ENCODE data around the gene CDKAL1.

GRCh38 chr6:21147995-21148394, 613.7 kb downstream of the CDKAL1 start:
- TF ChIP-seq EZH2 (IDR thresholded peaks at IDR 0.05; ENCODE audit: low read depth, low read length, severe bottlenecking): no peak
- no peak for TF ChIP-seq HDAC6 (IDR thresholded peaks at IDR 0.05; ENCODE audit: low read depth, low read length)
- TF ChIP-seq CHD2 (IDR thresholded peaks at IDR 0.05; ENCODE audit: low read length): no peak
- no peak for TF ChIP-seq ATF2 (IDR thresholded peaks at IDR 0.05; ENCODE audit: low read length)
- TF ChIP-seq CTCF (IDR thresholded peaks at IDR 0.05; ENCODE audit: control extremely low read depth in 1 of 3, insufficient read depth in 1 of 3, low read depth in 1 of 3, low read length in 3 of 3): no peak
- no peak for TF ChIP-seq PHF8 (conservative IDR thresholded peaks at IDR 0.05; ENCODE audit: low read depth, low read length)
- TF ChIP-seq RXRA (IDR thresholded peaks at IDR 0.05; ENCODE audit: insufficient read depth, low read depth, low read length): no peak
- no peak for TF ChIP-seq HDAC2 (IDR thresholded peaks at IDR 0.05; ENCODE audit: borderline replicate concordance in 1 of 2, low read depth in 2 of 2, low read length in 2 of 2)
- no peak for TF ChIP-seq POLR2AphosphoS5 (IDR thresholded peaks at IDR 0.05; ENCODE audit: low read depth, low read length)
- no peak for TF ChIP-seq ZNF274 (IDR thresholded peaks at IDR 0.05; ENCODE audit: borderline replicate concordance, extremely low read depth, low read length)
- no peak for TF ChIP-seq EGR1 (IDR thresholded peaks at IDR 0.05; ENCODE audit: borderline replicate concordance, low read depth, low read length)
- TF ChIP-seq TAF7 (optimal IDR thresholded peaks at IDR 0.05; ENCODE audit: borderline replicate concordance, low read depth, low read length): no peak

All from H1 (cell line).